Left ventricle myocardium superior (tissue), 1 donor: ENCODE measurements around the gene GAD1. TPM values are rescaled to one million over a fixed set of nuclear protein-coding genes. Genes with fewer than 3 reads are reported as not detected.

Experiments
- ATAC-seq: fragments of 200-7000 bp; cut with Tn5 transposase; one replicate; pipeline ENCODE4 v1.9.1; 2020; ENCODE audit warnings: mild to moderate bottlenecking, moderate library complexity
- DNase-seq: peaks from one replicate; pipeline ENCODE4 v3.0.0-alpha.2; 2020
- intact Hi-C: fragments of 100-400 bp; cut with micrococcal nuclease; formaldehyde crosslinking; loops from one replicate; pipeline ENCODE4 v1.11.0; 2022
- total RNA-seq: library from RNA; stranded (reverse); fragmentation: NEBNext Ultra II Directional; extraction: Animal tissue kit (Norgen Biotek cat#: 25700); gene quantifications from one replicate; pipeline ENCODE4 v1.2.1, GENCODE V29; 2021
- donor health status: DM: no; HTN: yes; CAD: no; lungs with severe emphysema.

The GAD1 gene
- total RNA-seq, 1 donor from 2014 or later = not detected

GRCh38 chr2:170882758-170883157 is 66.1 kb downstream of the GAD1 start:
- DNase-seq (no peak), ATAC-seq (no peak)
- intact Hi-C loops = no loop called here

- no peak for DNase-seq
- intact Hi-C loops = no loop called here
- ATAC-seq = no peak
Observed at GRCh38 chr2:170883683-170884082, 67.0 kb downstream of the GAD1 start.

- ATAC-seq (no peak), DNase-seq (no peak)
- intact Hi-C loops = no loop called here
Observed at GRCh38 chr2:170885130-170885791, 68.6 kb downstream of the GAD1 start.

- ATAC-seq (no peak), DNase-seq (no peak)
- intact Hi-C loops = no loop called here
Observed at GRCh38 chr2:170886386-170886785, 69.7 kb downstream of the GAD1 start.

GRCh38 chr2:170887496-170887895 is 70.8 kb downstream of the GAD1 start:
- ATAC-seq (no peak), DNase-seq (no peak)
- intact Hi-C loops = no loop called here

GRCh38 chr2:170887896-170888295 is 71.2 kb downstream of the GAD1 start:
- ATAC-seq (no peak), DNase-seq (no peak)
- intact Hi-C loops = no loop called here

- DNase-seq = no peak
- ATAC-seq = no peak
- intact Hi-C loops = no loop called here
Observed at GRCh38 chr2:170891893-170892292, 75.2 kb downstream of the GAD1 start.

- intact Hi-C loops = no loop called here
- DNase-seq = no peak
- ATAC-seq = no peak
Observed at GRCh38 chr2:170892391-170892951, 75.8 kb downstream of the GAD1 start.

GRCh38 chr2:170895023-170895757 is 78.5 kb downstream of the GAD1 start:
- intact Hi-C loops = no loop called here
- no peak for ATAC-seq
- no peak for DNase-seq

GRCh38 chr2:170896622-170897021 is 79.9 kb downstream of the GAD1 start:
- intact Hi-C loops = no loop called here
- ATAC-seq = no peak

GRCh38 chr2:170897108-170897507 is 80.4 kb downstream of the GAD1 start:
- intact Hi-C loops = no loop called here
- no peak for DNase-seq
- no peak for ATAC-seq

More at GRCh38 chr2:170896622-170897021, 79.9 kb downstream of the GAD1 start:
- no peak for DNase-seq

- ATAC-seq = no peak
- no peak for DNase-seq
- intact Hi-C loops = no loop called here
Observed at GRCh38 chr2:170905864-170906263, 89.2 kb downstream of the GAD1 start.

Other genes starting within 250 kb of the GAD1 start
- 0.12 TPM for gene SP5, start 101.5 kb upstream of the GAD1 start, total RNA-seq
- 1.2 TPM for gene ERICH2, start 46.5 kb upstream of the GAD1 start, total RNA-seq
- 59.0 TPM for gene GORASP2, start 112.4 kb downstream of the GAD1 start, total RNA-seq